ES-I3 (cell line): ENCODE measurements around the gene RANBP9.

Source experiments
- H3K36me3 ChIP-seq: 2 replicates; pipeline ENCODE4 v1.6.1; 2013; ENCODE audit warnings: mild to moderate bottlenecking, low read length, control low read depth, moderate library complexity; ENCODE audit not compliant: insufficient read depth
- H3K4me1 ChIP-seq: 2 replicates; pipeline ENCODE4 v1.6.1; 2013; ENCODE audit warnings: mild to moderate bottlenecking, control low read depth, low read length; ENCODE audit not compliant: insufficient read depth
- H3K9ac ChIP-seq: 2 replicates; pipeline ENCODE4 v1.6.1; 2013; ENCODE audit warnings: low read depth, mild to moderate bottlenecking, low read length, moderate library complexity
- H3K9me3 ChIP-seq: 2 replicates; pipeline ENCODE4 v1.6.1; 2013; ENCODE audit warnings: mild to moderate bottlenecking, low read length, moderate library complexity; ENCODE audit not compliant: control insufficient read depth, insufficient read depth

RANBP9 gene

GRCh38 chr6:13664703-13665352, 46.8 kb downstream of the RANBP9 start:
- Histone ChIP-seq H3K9me3 (no peaks in the 10 kb centered on the region), H3K4me1 (peaks cover 3% of the 10 kb centered on the region; the same call in 1 of the 2 replicates), H3K9ac (no peak overlapping the region), H3K36me3 (no peaks in the 10 kb centered on the region)

GRCh38 chr6:13663986-13664385, 47.6 kb downstream of the RANBP9 start:
- Histone ChIP-seq H3K9me3 (no peaks in the 10 kb centered on the region), H3K9ac (no peak overlapping the region), H3K4me1 (peaks cover 3% of the 10 kb centered on the region; the same call in 1 of the 2 replicates), H3K36me3 (no peaks in the 10 kb centered on the region)

- Histone ChIP-seq H3K9me3 (no peaks in the 10 kb centered on the region), H3K36me3 (no peaks in the 10 kb centered on the region), H3K9ac (no peak overlapping the region), H3K4me1 (peaks cover 3% of the 10 kb centered on the region; the same call in 1 of the 2 replicates)
Observed at GRCh38 chr6:13662651-13663334, 48.8 kb downstream of the RANBP9 start.

- H3K36me3 ChIP-seq = no peaks in the 10 kb centered on the region
- no peak overlapping the region for H3K9ac ChIP-seq
Observed at GRCh38 chr6:13661647-13662046, 50.0 kb downstream of the RANBP9 start.

GRCh38 chr6:13660893-13661292, 50.7 kb downstream of the RANBP9 start:
- Histone ChIP-seq H3K9me3 (no peaks in the 10 kb centered on the region), H3K9ac (no peak overlapping the region), H3K4me1 (peaks cover 3% of the 10 kb centered on the region; the same call in 1 of the 2 replicates), H3K36me3 (no peaks in the 10 kb centered on the region)

More at GRCh38 chr6:13661647-13662046, 50.0 kb downstream of the RANBP9 start:
- H3K4me1 ChIP-seq = peaks cover 3% of the 10 kb centered on the region; the same call in 1 of the 2 replicates
- H3K9me3 ChIP-seq = no peaks in the 10 kb centered on the region

GRCh38 chr6:13660273-13660672, 51.4 kb downstream of the RANBP9 start:
- Histone ChIP-seq H3K9me3 (no peaks in the 10 kb centered on the region), H3K4me1 (peaks cover 3% of the 10 kb centered on the region; the same call in 1 of the 2 replicates), H3K9ac (no peak overlapping the region), H3K36me3 (no peaks in the 10 kb centered on the region)

- Histone ChIP-seq H3K9me3 (no peaks in the 10 kb centered on the region), H3K36me3 (no peaks in the 10 kb centered on the region), H3K9ac (no peak overlapping the region), H3K4me1 (no peaks in the 10 kb centered on the region)
Observed at GRCh38 chr6:13655700-13656099, 55.9 kb downstream of the RANBP9 start.

GRCh38 chr6:13654496-13654895, 57.1 kb downstream of the RANBP9 start:
- Histone ChIP-seq H3K9ac (no peak overlapping the region), H3K9me3 (no peaks in the 10 kb centered on the region), H3K4me1 (no peaks in the 10 kb centered on the region), H3K36me3 (no peaks in the 10 kb centered on the region)

GRCh38 chr6:13653296-13653695, 58.3 kb downstream of the RANBP9 start:
- Histone ChIP-seq H3K4me1 (no peaks in the 10 kb centered on the region), H3K9ac (no peak overlapping the region), H3K36me3 (no peaks in the 10 kb centered on the region), H3K9me3 (no peaks in the 10 kb centered on the region)

- Histone ChIP-seq H3K4me1 (no peaks in the 10 kb centered on the region), H3K9ac (no peak overlapping the region), H3K36me3 (no peaks in the 10 kb centered on the region), H3K9me3 (no peaks in the 10 kb centered on the region)
Observed at GRCh38 chr6:13649393-13649792, 62.2 kb downstream of the RANBP9 start.

GRCh38 chr6:13648850-13649249, 62.8 kb downstream of the RANBP9 start:
- H3K9ac ChIP-seq = no peak overlapping the region
- H3K36me3 ChIP-seq = no peaks in the 10 kb centered on the region
- no peaks in the 10 kb centered on the region for H3K4me1 ChIP-seq
- no peaks in the 10 kb centered on the region for H3K9me3 ChIP-seq

- no peaks in the 10 kb centered on the region for H3K9me3 ChIP-seq
- no peak overlapping the region for H3K9ac ChIP-seq
- peaks cover 13% of the 10 kb centered on the region; the same call in 1 of the 2 replicates for H3K4me1 ChIP-seq
- H3K36me3 ChIP-seq = no peaks in the 10 kb centered on the region
Observed at GRCh38 chr6:13643125-13643524, 68.5 kb downstream of the RANBP9 start.

- no peaks in the 10 kb centered on the region for H3K36me3 ChIP-seq
- H3K9me3 ChIP-seq = no peaks in the 10 kb centered on the region
- H3K9ac ChIP-seq = no peak overlapping the region
- peaks cover 29% of the 10 kb centered on the region for H3K4me1 ChIP-seq
Observed at GRCh38 chr6:13641315-13641714, 70.3 kb downstream of the RANBP9 start.

GRCh38 chr6:13638626-13639025, 73.0 kb downstream of the RANBP9 start:
- H3K4me1 ChIP-seq = peaks cover 48% of the 10 kb centered on the region
- no peaks in the 10 kb centered on the region for H3K9me3 ChIP-seq
- no peak overlapping the region for H3K9ac ChIP-seq
- H3K36me3 ChIP-seq = no peaks in the 10 kb centered on the region

- Histone ChIP-seq H3K9ac (no peak overlapping the region), H3K4me1 (peaks cover 48% of the 10 kb centered on the region), H3K9me3 (no peaks in the 10 kb centered on the region), H3K36me3 (no peaks in the 10 kb centered on the region)
Observed at GRCh38 chr6:13638014-13638413, 73.6 kb downstream of the RANBP9 start.
